Gastroesophageal sphincter (tissue), 3 donors: ENCODE data around the gene RANBP17.

ENCODE experiments used
- EP300 ChIP-seq: sonication (generic); formaldehyde crosslinking; IDR thresholded peaks from one replicate; pipeline ENCODE4 v1.6.1; 2017; ENCODE audit warnings: antibody characterized with exemption, mild to moderate bottlenecking
- POLR2A ChIP-seq, 2 donors: fragments of 450-650 bp; IDR thresholded peaks; one replicate each; pipeline ENCODE4 v1.6.1; 2017; ENCODE audit warnings: antibody characterized with exemption in 2 of 2, mild to moderate bottlenecking in 2 of 2, moderate library complexity in 1 of 2
- POLR2AphosphoS5 ChIP-seq: sonication (generic); formaldehyde crosslinking; IDR thresholded peaks from one replicate; pipeline ENCODE4 v1.6.1; 2017; ENCODE audit warnings: antibody characterized with exemption
- TF ChIP-seq, protein P1 (sequence below), 4 experiments: fragments of 200-600 bp in 2 of 4; fragments of 450-650 bp in 2 of 4; sonication (generic) in 1 of 4; IDR thresholded peaks; one replicate each; pipeline ENCODE4 v1.5.1; 2017 to 2019; ENCODE audit warnings: antibody characterized with exemption in 4 of 4, mild to moderate bottlenecking in 2 of 4, moderate library complexity in 2 of 4

DNA sequence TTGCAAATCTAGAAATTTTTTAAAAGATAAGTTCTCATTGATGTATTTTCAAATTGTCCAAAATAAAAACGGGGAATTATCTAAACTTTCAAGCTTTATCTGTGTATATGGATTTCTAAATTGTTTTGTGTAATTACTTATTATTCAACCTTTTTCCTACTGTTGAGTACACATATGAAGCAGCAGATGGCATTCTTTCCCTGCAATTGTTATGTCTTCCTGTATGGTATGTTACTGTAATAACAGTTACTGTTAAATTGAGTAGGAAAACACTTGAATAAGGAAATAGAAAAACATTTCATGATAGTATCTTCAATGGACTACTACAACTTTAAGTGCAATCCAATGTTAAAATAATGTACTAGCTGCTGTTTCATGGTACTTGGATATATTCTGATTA is 124.8 kb downstream of the RANBP17 start:
- TF ChIP-seq EP300 (no peak), POLR2A (IDR thresholded peaks at IDR 0.05) (no peak), POLR2AphosphoS5 (no peak)
- TF ChIP-seq, protein P1, sequence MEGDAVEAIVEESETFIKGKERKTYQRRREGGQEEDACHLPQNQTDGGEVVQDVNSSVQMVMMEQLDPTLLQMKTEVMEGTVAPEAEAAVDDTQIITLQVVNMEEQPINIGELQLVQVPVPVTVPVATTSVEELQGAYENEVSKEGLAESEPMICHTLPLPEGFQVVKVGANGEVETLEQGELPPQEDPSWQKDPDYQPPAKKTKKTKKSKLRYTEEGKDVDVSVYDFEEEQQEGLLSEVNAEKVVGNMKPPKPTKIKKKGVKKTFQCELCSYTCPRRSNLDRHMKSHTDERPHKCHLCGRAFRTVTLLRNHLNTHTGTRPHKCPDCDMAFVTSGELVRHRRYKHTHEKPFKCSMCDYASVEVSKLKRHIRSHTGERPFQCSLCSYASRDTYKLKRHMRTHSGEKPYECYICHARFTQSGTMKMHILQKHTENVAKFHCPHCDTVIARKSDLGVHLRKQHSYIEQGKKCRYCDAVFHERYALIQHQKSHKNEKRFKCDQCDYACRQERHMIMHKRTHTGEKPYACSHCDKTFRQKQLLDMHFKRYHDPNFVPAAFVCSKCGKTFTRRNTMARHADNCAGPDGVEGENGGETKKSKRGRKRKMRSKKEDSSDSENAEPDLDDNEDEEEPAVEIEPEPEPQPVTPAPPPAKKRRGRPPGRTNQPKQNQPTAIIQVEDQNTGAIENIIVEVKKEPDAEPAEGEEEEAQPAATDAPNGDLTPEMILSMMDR (IDR thresholded peaks at IDR 0.05) = no peak
